Measurements from ENCODE around the gene WBP2NL.

GRCh38 chr22:41989246-41989645 lies 9.3 kb upstream of the WBP2NL start:
- TF ChIP-seq EZH2 (IDR thresholded peaks at IDR 0.05; ENCODE audit: borderline replicate concordance, insufficient read depth, low read length, poor library complexity, severe bottlenecking) (no peak), RAD21 (conservative IDR thresholded peaks at IDR 0.05) (no peak)
